CD1c-positive myeloid dendritic cell (primary cell): ENCODE data around the gene BBS12.
"Not testable (repeated sequence)": the region's sequence is repeated elsewhere in the genome, so short reads cannot be mapped to it uniquely, and the experiment has no call there.

Experiments
- DNase-seq: peaks from one replicate; pipeline ENCODE4 v3.0.0-alpha.2; 2016; ENCODE audit errors: extremely low spot score

The BBS12 gene

DNA sequence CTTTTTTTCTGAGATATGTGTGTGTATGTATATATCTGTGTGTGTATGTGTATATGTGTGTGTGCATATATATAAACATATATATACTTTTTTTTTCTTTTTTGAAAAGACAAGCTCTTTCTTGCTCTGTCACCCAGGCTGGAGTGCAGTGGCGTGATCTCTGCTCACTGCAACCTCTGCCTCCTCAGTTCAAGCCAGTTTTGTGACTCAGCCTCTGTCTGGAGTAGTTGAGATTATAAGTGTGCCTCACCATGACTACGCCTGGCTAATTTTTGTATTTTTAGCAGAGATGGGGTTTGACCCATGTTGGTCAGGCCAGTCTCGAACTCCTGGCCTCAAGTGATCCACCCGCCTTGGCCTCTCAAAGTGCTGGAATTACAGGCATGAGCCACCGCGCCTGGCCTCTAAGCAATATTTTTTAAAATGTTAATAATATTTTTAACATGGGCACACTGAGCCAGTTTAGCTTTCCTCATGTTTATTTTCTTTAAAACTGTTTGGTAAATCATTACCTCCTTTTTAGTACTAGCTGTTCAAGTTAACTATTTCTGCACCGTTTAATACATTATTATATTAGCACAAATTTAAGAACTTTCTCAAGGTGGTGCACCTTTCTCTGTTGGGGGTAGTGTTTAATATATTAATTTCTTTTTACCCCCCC lies 33.3 kb downstream of the BBS12 start:
- DNase-seq = no peak

DNA sequence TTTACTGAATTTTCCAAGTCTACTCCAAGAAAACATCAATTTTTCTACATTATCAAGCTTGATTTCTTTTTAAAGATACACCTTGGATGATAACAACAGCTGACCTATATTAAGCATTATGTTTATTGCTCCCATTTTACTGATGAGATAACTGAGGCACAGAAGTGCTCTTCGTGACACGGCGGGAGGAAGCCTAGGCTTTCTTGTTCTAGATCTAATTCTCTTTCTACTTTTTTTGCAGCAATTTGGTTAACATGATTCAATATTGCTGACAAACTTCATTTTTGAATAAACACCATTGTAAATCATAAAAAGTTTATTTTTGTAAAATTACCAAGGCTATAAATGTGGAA lies 33.8 kb downstream of the BBS12 start:
- DNase-seq = no peak

DNA sequence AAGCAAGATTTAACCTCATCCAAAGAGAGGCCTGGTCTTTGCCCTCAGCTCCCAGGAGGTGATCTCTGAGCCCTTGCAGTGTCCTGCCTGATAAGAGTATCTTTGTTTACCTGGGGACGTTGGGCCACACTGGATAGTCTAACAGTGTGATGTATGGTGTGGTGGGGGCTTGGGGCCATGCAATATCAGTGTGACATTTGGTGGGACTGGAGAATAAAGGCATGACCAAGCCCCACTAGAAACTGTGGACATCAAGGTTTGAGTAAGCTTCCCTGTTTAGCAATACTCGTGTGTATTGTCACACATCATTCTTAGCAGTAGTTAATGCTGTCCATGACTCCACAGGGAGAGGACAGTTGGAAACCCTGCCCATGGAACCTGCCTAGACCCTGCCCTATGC lies 34.4 kb downstream of the BBS12 start:
- no peak for DNase-seq

DNA sequence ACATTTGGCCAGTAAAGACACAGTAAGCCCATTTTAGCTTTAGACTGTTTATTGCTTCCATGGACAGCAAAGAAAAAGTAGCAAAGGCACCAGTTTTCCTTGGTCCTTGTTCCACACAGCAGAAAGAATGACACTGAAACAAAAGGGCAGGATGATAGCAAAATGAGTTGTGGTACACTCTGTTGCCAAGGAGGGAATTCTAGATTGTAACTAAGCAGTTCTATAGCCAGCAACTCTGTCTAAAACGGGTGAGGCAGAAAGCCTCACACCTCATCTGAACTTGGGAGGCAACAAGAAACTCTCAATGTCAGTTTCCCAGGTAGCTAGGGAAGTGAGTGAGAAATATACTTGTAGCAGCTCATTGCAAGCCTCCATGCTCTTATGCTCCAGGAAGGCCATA lies 39.2 kb downstream of the BBS12 start:
- no peak for DNase-seq

DNA sequence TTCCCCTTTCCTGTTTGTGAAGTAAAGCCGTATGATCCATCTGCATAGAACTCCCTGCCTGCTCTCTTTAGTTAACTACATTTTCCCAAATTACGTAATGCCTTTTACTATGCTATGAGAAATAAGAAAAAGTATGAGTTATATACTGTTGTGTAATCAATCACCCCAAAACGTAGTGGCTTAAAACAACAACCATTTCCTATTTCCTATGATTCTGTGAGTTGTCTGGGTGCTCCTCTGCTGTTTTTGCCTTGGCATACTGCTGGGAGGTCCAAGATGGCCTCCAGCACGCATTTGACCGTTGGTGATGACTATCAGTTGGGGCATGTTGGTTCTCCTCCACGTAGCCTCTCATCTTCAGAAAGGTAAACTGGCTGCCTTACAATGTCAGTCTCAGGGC lies 39.8 kb downstream of the BBS12 start:
- no peak for DNase-seq

DNA sequence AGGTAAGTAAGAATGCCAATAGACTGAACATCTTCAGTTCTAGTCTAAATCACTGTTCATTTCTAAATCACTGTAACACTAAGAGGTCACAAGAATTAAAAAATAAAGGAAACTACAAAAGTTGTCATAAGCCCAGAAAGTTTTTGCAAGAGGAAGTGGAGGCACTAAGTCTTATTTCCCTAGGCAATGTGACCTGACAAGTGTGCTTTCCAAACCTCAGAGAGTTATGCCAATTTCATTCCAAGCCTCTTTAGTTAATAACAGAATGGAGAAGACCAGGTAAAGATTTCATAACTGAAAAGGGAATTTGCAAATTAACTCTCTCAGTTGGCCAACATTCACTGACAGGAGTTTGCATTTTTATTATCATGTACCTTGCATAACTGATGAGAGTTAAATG lies 40.5 kb downstream of the BBS12 start:
- DNase-seq = no peak

DNA sequence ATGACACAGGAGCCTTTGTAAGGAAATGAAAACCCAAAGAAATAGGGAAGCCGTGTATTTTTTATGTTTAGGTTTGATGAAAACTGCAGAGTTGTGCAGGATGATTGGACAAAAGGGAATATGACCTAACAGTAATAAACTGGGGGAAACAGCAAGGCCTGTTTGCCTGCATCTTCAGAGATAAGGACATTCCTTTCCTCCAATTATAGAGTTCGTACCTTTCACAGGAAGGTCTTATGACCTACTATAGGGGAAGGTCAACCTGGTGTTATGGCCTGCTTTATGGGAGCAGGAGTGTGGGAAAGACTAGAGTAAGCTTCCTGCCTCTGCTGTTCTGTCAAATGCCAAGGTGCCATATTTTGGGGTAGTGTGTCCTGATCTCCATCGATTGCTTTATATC lies 42.5 kb downstream of the BBS12 start:
- DNase-seq = no peak

DNA sequence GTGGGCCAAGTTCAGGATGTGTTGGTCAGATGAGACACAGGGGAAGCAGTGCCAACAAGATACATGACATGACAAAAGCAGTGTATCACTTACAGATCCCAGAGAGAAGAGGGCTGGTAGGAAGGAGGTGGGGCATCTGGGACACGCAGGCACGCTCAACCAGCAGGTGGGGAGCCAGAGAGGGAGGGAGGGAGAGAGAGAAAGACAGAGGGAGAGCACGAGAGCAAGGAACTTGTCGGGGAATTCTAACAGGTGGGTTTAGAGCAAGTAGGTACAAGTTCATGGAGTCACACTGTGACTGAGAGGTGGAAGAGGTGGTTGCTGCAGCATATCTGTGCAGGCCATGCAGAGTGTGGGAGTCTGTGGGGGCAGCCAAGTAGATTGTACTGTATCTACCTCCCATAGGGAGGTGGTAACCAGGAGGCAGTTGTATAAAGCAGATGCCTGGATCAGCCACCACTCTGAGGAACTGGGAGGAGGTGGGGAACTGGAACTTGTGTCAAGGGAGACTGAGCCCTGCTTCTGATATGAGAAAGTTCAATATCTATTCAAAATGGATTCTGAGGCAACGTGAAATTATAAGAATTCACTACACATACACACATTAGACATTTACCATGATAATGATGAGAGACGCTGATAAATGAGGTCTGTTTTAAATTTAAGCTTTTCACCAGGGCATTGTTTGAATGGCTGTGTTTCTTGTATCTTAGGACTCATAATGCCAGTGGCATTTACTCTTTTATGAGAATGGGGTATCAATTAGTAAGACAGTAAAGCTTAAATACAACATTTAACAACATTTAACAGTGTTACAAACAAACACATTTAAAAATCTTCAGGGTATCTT lies 43.7 kb downstream of the BBS12 start:
- no peak for DNase-seq

DNA sequence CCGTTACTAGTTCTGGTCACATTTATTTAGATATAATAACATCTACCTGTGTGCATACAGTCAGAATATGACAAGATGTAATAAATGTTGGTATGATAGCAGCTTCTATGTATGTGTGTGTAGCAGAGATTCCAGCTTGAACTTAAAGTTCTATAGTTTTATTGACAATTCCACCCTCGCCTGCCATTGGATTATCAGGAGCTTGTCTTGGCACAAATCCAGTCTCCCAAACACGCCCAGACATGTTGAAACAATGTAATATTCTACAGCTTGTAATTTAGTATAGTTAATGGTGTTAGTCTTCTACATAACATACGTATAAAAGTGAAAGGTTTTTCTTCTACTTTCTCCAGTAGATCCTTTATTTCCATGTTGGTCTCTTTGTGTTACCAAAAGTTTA lies 44.4 kb downstream of the BBS12 start:
- DNase-seq = no peak

DNA sequence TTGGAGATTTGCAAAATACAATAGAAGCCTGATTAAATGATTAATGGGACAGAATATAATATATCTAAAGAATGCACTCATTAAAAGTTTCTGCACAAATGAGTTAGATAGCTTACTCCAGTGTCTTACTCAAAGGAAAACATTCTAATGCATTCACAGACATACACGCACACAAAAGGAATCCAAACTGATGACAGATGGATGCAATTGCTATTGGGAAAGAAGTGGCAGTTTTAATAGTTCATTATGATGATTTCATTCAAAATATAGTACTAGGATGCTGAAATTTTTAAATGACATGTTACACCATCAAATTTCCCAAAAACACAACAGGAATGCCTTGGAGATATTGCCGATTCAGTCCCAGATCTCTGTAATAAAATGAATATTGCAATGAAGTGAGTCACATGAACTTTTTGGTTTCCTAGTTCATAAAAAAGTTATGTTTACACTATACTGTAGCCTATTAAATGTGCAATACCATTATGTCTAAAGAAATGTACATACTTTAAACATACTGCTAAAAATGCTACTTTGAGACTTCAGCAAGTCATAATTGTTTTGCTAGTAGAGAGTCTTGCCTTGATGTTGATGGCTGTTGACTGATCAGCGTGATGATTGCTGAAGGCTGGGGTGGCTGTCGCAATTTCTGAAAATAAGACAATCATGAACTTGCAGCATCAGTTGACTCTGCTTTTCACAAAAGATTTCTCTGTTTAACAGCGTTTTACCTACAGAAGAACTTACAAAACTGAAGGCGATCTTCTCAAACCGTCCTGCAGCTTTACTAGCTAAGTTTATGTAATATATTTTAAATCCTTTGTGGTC lies 45.6 kb downstream of the BBS12 start:
- DNase-seq = no peak

DNA sequence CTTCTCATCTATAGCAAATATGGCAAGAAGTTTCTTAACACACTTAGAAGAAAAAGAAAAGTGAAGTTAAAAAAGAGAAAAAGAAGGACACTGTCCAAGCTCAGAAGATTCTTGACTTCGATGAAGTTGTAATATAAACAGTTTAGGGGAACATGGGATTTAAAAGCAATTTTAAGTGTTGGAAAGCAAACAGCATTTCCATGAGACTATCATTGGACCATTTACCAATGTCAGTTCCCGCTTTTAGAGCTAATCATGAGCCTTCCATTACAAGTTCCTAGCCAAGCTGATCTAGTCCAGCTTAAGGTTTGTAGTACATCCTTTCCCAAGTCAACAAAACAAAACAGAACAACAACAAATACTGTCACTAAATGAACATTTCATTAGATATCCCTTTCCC lies 49.0 kb downstream of the BBS12 start:
- no peak for DNase-seq

DNA sequence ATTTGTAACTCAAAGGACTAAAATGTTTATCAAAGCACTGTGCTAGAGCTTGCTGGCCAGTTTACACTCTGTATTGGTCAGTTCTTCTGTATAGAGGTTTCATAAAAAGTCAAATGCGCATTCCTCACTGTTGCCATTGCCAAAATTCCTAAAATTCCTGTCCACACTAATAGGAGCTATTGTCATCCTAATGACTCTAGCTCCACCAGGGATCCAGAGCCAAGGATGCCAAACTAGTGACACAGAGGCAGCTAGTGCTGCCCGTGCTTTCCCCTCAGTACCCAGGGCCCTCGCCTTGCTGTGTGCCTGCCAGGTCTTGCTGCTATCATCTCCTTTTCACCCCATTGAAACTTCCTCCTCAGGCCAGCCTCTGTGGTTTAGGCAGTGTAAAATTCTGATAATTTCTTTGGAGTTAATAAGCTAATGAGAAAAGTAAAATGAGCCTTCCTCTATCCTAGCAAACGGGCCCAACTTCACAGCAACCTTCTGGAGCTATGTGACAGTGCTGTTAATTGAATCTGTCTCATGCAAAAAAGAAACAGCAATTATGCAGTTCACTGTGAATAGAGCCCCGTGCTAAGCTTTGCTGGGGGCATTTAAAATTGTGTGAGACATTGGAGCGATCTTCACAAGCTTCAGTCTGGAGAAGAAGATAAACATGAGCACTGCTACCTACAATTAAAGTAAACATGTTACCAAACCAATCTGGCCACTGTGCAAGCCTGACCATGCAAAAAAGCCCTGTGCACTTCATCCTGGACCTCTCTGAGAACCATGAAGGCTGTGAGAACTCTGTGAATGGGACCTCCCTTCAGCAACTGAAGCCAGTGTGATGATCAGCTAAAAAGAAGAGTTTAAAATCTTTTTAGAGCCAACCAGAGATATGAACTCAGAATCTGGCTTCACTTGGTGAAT lies 51.1 kb downstream of the BBS12 start:
- no peak for DNase-seq

DNA sequence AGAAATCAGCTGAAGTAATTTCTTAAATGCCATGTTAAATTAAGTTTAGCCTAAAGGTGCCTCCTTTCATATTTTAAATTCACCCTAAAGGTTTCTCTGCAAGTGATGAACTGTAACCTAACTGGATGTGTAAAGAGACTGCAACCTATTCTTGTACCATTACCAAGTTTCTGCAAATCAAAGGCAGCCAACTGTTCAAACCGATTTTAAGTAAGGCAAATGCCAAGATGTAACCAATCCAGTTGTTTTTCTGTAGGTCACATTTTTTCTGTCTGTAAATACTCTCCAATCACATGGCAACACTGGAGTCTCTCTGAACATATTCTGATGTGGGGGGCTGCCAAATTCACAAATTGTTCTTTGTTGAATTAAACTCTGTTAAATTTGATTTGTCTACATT lies 51.8 kb downstream of the BBS12 start:
- no peak for DNase-seq

DNA sequence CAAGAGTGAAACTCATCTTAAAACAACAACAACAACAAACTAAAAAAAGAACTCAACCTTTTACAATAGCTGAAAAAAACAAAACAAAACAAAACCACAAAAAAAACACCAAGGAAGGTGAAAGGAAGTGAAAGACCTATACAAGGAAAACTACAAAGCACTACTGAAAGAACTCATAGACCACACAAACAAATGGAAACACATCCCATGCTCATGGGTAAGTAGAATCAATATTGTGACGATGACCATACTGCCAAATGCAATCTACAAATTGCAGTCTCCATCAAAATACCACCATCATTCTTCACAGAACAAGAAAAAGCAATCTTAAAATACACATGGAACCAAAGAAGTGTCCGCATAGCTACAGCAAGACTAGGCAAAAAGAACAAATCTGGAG lies 52.6 kb downstream of the BBS12 start:
- DNase-seq = no peak

DNA sequence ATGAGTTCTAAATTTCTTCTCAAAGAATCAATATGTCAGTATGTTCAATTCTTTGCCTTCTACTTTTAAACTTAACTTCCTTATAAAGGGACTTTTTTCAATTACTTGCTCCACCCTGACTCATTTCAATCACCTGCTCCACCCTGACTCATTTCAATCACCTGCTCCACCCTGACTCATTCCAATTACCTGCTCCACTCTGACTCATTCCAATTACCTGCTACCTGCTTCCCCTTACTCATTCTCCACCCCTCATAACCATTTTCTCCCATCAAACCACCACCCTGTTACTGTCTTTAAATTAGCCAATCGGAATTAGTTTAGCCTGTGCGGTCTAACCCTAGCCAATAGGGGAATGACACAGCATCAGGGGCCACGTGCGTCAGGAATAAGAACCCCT lies 53.8 kb downstream of the BBS12 start:
- not testable (repeated sequence) for DNase-seq

DNA sequence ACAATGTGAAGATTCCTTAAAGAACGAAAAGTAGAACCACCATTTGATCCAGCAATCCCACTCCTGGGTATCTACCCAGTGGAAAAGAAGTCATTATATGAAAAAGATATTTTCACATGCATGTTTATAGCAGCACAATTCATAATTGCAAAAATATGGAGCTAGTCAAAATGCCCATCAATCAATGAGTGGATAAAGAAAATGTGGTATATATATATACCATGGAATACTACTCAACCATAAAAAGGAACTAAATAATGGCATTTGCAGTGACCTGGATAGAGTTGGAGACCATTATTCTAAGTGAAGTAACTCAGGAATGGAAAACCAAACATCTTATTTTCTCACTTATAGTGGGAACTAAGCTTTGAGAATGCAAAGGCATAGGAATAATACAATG lies 54.4 kb downstream of the BBS12 start:
- not testable (repeated sequence) for DNase-seq

DNA sequence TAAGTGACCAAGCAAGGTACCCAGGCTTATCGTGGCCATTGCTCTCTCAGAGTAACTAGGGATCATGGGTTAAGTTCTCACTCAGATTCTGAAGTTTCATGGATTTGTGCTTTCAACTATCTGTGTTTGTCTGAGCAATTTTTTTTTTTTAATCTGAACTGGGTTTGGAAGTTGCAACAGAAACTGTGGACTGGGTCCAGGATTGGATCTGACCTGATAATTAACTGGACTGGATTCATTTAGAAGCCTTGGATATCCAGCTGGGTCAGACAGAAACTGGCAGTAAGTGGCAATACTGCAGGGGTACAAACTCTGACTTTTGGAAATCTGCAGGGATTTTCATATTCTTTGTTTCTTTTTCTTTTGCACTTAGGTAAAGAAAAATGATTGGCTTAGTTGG lies 55.4 kb downstream of the BBS12 start:
- DNase-seq = no peak

DNA sequence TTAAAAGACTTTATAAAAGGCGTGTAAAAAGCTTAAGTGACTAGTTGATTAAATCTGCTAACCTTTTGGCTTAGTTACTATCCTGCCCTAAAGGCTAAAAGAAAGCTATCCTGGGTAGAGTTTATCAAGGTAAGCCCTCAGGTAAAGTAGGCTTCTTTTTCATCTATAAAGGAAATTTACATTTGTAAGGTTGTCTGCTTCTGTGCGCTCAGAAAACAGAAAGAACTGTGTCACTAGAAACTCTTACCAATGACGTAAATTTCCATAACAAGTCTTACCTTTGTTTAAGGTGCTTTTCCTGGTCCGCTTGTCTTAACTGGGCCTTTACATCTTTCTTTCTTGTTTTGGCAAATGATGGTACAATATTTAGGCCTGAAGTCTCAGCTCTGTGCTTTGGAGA lies 56.4 kb downstream of the BBS12 start:
- DNase-seq = no peak

DNA sequence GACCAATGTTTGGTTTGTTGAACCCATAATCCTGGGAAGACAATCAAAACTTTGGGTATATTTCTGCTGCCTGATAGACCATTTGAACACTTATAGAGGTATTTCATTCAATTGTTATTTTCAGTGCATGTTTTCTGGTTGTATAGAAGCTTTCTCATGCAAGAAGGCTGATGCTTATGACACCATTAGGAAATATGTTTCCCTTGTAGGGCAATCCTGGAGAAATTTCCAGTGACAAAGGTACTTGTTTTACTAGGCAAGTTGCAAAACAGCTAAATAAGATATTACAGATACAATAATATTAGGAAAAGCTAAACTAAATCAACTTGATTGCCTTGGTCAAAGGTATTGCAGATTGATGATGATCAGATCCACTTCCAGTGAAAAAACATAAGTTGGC lies 61.3 kb downstream of the BBS12 start:
- no peak for DNase-seq
